GM19239 (cell line): ENCODE data around the gene VPS9D1.
"Not testable (repeated sequence)": the region's sequence is repeated elsewhere in the genome, so short reads cannot be mapped to it uniquely, and the experiment has no call there.

Source experiments
- DNase-seq: peaks from one replicate; pipeline ENCODE4 v3.0.0; 2011; ENCODE audit warnings: low spot score; ENCODE audit not compliant: insufficient read length
- FAIRE-seq: peaks from 2 replicates; lab custom pipeline; 2011; peaks lifted over from hg19 to GRCh38; lab: Jason Lieb, UNC

Gene VPS9D1

GRCh38 chr16:89670496-89671431 is 49.9 kb downstream of the VPS9D1 start:
- no peak for DNase-seq
- no peak for FAIRE-seq

GRCh38 chr16:89669755-89670154 is 50.9 kb downstream of the VPS9D1 start:
- DNase-seq (no peak), FAIRE-seq (no peak)

- DNase-seq (no peak), FAIRE-seq (no peak)
Observed at GRCh38 chr16:89668790-89669158, 51.9 kb downstream of the VPS9D1 start.

- FAIRE-seq (no peak), DNase-seq (no peak)
Observed at GRCh38 chr16:89667633-89668032, 53.1 kb downstream of the VPS9D1 start.

GRCh38 chr16:89667000-89667399 is 53.7 kb downstream of the VPS9D1 start:
- peak; percentile 4 for FAIRE-seq
- not testable (repeated sequence) for DNase-seq

- not testable (repeated sequence) for DNase-seq, FAIRE-seq
Observed at GRCh38 chr16:89664238-89664637, 56.5 kb downstream of the VPS9D1 start.

GRCh38 chr16:89661215-89661614 is 59.5 kb downstream of the VPS9D1 start:
- no peak for DNase-seq
- FAIRE-seq: no peak

GRCh38 chr16:89660146-89660545 is 60.6 kb downstream of the VPS9D1 start:
- FAIRE-seq: no peak
- no peak for DNase-seq

GRCh38 chr16:89658221-89658879 is 62.3 kb downstream of the VPS9D1 start:
- DNase-seq (no peak), FAIRE-seq (no peak)

- peak; percentile 74 for FAIRE-seq
- DNase-seq: peak; percentile 99
Observed at GRCh38 chr16:89657442-89658220, 63.1 kb downstream of the VPS9D1 start, which contains the start of the genes CHMP1A and SPATA33. Gene CHMP1A (minus strand): TSS chr16:89657708. CDS start chr16:89657588, 120 bp downstream. Gene SPATA33 (plus strand): TSS chr16:89657836. CDS start chr16:89657912, 76 bp downstream.
